GM12878 (cell line): ENCODE data around the gene RBPJ. TPM values are rescaled to one million over a fixed set of nuclear protein-coding genes. Genes with fewer than 3 reads are reported as not detected.

ENCODE experiments used
- ATAC-seq: fragments of 200-7000 bp; cut with Tn5 transposase; 3 replicates; pipeline ENCODE4 v1.9.1; 2020; ENCODE audit warnings: mild to moderate bottlenecking, moderate library complexity
- BruUV-seq: library from RNA; stranded (reverse); fragments of 400-500 nt; replicated peaks from 2 replicates; lab custom pipeline; 2021; lab: Mats Ljungman, UMichigan
- CTCF ChIA-PET: fragments of 300-600 bp; sonication (Branson Sonifier 250); formaldehyde crosslinking; extraction: SDS; loops from one replicate; lab custom pipeline; 2021; ENCODE audit warnings: inconsistent platforms; lab: Yijun Ruan, JAX
- POLR2A ChIA-PET: fragments of 350-600 bp; formaldehyde crosslinking; extraction: SDS; loops from one replicate; lab custom pipeline; 2021; ENCODE audit warnings: inconsistent platforms; lab: Charles Lee
- RAD21 ChIA-PET: fragments of 300-600 bp; sonication (Branson Sonifier 250); formaldehyde crosslinking; loops from one replicate; lab custom pipeline; 2023; ENCODE audit warnings: antibody characterized with exemption; ENCODE audit not compliant: unreplicated experiment; lab: Charles Lee
- SMC1A ChIA-PET: fragments of 300-600 bp; sonication (Branson Sonifier 250); formaldehyde crosslinking; loops from one replicate; lab custom pipeline; 2023; ENCODE audit not compliant: unreplicated experiment, uncharacterized antibody; lab: Charles Lee
- DNase-seq: peaks from one replicate; pipeline ENCODE4 v3.0.0-alpha.2; 2011; ENCODE audit warnings: low read depth, low spot score
- FAIRE-seq: peaks from 3 replicates; lab custom pipeline; 2011; peaks lifted over from hg19 to GRCh38; lab: Jason Lieb, UNC
- H2AFZ ChIP-seq: 2 replicates; pipeline ENCODE4 v1.6.0; 2011; ENCODE audit warnings: low read depth, low read length, control low read depth; ENCODE audit not compliant: control insufficient read depth
- H3K27ac ChIP-seq: 2 replicates; pipeline ENCODE4 v1.5.1; 2011; ENCODE audit warnings: control low read depth; ENCODE audit not compliant: control insufficient read depth, insufficient read depth
- H3K27me3 ChIP-seq, 2 experiments: replicated peaks in 1 of 2; 2 replicates each; pipeline versions ENCODE4 v1.6.0 to v1.6.1; 2011; ENCODE audit warnings: low read length in 1 of 2; ENCODE audit not compliant: control insufficient read depth in 2 of 2, insufficient read depth in 2 of 2
- H3K36me3 ChIP-seq, 2 experiments: 2 replicates each; pipeline ENCODE4 v1.5.1; 2011; ENCODE audit warnings: low read length in 1 of 2; ENCODE audit not compliant: control insufficient read depth in 2 of 2, insufficient read depth in 2 of 2
- H3K4me1 ChIP-seq: 2 replicates; pipeline ENCODE4 v1.6.1; 2011; ENCODE audit warnings: mild to moderate bottlenecking, low read length, moderate library complexity, mixed read lengths; ENCODE audit not compliant: control insufficient read depth, insufficient read depth
- H3K4me2 ChIP-seq: 2 replicates; pipeline ENCODE4 v1.6.0; 2011; ENCODE audit warnings: control low read depth; ENCODE audit not compliant: control insufficient read depth, insufficient read depth
- H3K4me3 ChIP-seq: fragments of 200-600 bp; sonication (generic); 2 replicates; pipeline ENCODE4 v1.5.1; 2016
- H3K79me2 ChIP-seq: 2 replicates; pipeline ENCODE4 v1.6.0; 2011; ENCODE audit warnings: low read length; ENCODE audit not compliant: control insufficient read depth, insufficient read depth
- H3K9ac ChIP-seq: 2 replicates; pipeline ENCODE4 v1.8.0; 2011; ENCODE audit warnings: low read length, control low read depth, mixed read lengths; ENCODE audit not compliant: control insufficient read depth, insufficient read depth
- H3K9me3 ChIP-seq: replicated peaks from 3 replicates; pipeline ENCODE4 v1.5.1; 2011; ENCODE audit warnings: mild to moderate bottlenecking, low read length; ENCODE audit not compliant: control insufficient read depth, insufficient read depth
- H4K20me1 ChIP-seq: 2 replicates; pipeline ENCODE4 v1.6.0; 2011; ENCODE audit not compliant: control insufficient read depth, insufficient read depth
- ASH2L ChIP-seq: fragments of 300-600, 200-600 bp; sonication (generic); IDR thresholded peaks from 2 replicates; pipeline ENCODE4 v1.6.1; 2017; ENCODE audit warnings: low read depth, mild to moderate bottlenecking, borderline replicate concordance
- BCLAF1 ChIP-seq: fragments of 450-650 bp; IDR thresholded peaks from 2 replicates; pipeline ENCODE4 v1.6.1; 2017; ENCODE audit warnings: antibody characterized with exemption, mild to moderate bottlenecking, moderate library complexity
- BMI1 ChIP-seq: fragments of 450-650 bp; IDR thresholded peaks from 2 replicates; pipeline ENCODE4 v1.6.1; 2016; ENCODE audit warnings: mild to moderate bottlenecking, moderate library complexity, borderline replicate concordance
- HDAC6 ChIP-seq: fragments of 200-600 bp; sonication (generic); IDR thresholded peaks from one replicate; pipeline ENCODE4 v1.8.0; 2017; ENCODE audit warnings: antibody characterized with exemption; ENCODE audit not compliant: unreplicated experiment
- IRF4 ChIP-seq: IDR thresholded peaks from 2 replicates; pipeline ENCODE4 v1.6.1; 2011; ENCODE audit warnings: low read depth, low read length
- RBBP5 ChIP-seq: fragments of 200-600 bp; sonication (generic); conservative IDR thresholded peaks from 2 replicates; pipeline ENCODE4 v1.6.1; 2016
- SREBF2 ChIP-seq: IDR thresholded peaks from 2 replicates; pipeline ENCODE4 v1.6.1; 2012; ENCODE audit warnings: mild to moderate bottlenecking, low read length
- TAF1 ChIP-seq: IDR thresholded peaks from 2 replicates; pipeline ENCODE4 v1.6.1; 2011; ENCODE audit warnings: mild to moderate bottlenecking, low read depth, low read length, borderline replicate concordance
- YY1 ChIP-seq: IDR thresholded peaks from 2 replicates; pipeline ENCODE4 v1.6.1; 2011; ENCODE audit warnings: low read depth, mild to moderate bottlenecking, low read length
- ZNF217 ChIP-seq: fragments of 450-650 bp; IDR thresholded peaks from 2 replicates; pipeline ENCODE4 v1.6.1; 2017; ENCODE audit warnings: antibody characterized with exemption, mild to moderate bottlenecking
- WGBS: methylation state at CpG from one replicate; pipeline ENCODE4 v1.1.6; 2016; ENCODE audit warnings: low lambda C conversion rate; ENCODE audit not compliant: insufficient replicate concordance, insufficient coverage; ENCODE audit errors: missing lambda C conversion rate; 5-methylcytosine and 5-hydroxymethylcytosine counted together
- in situ Hi-C: fragments of 300-500 bp; cut with MboI; formaldehyde crosslinking; loops from 9 replicates; pipeline ENCODE4 v1.14.3; 2018; ENCODE audit warnings: mixed read lengths
- intact Hi-C: fragments of 100-400 bp; cut with micrococcal nuclease; formaldehyde crosslinking; loops from one replicate; pipeline ENCODE4 v1.14.2; 2022; ENCODE audit not compliant: unreplicated experiment
- polyA plus RNA-seq, 11 experiments: library from polyadenylated mRNA; depleted of rRNA in 4 of 11; unstranded in 6 of 11; stranded (reverse) in 5 of 11; fragments of >200 nt; fragmentation: Nextera tagmentation in 4 of 11; fragmentation: Illumina TruSeq in 1 of 11; extraction: Ambion mirVana in 4 of 11; extraction: Trizol in 1 of 11; gene quantifications; 1 replicate in 1 of 11; 2 replicates in 10 of 11; pipeline versions ENCODE4 v1.2.1 to v1.2.3, GENCODE V29; 2011 to 2016; ENCODE audit warnings: inconsistent platforms in 2 of 11, missing spikeins in 2 of 11, low read depth in 1 of 11
- total RNA-seq, 4 experiments: library from RNA; depleted of rRNA in 3 of 4; stranded (reverse); fragments of >200 nt in 3 of 4; fragmentation: Illumina TruSeq in 1 of 4; extraction: Trizol in 1 of 4; gene quantifications; 2 replicates each; pipeline versions ENCODE4 v1.2.1 to v1.2.3, GENCODE V29; 2013 to 2021

RBPJ gene
- total and polyA plus RNA-seq, 10 of the 15 experiments (the other 5 are each of a cell fraction or from before 2014, with no cell fraction given), result 24.5 to 87.6 (median 41.6) TPM

GRCh38 chr4:26407476-26407875, 86.7 kb downstream of the RBPJ start:
- no peak overlapping the region for H3K9ac ChIP-seq
- no peak overlapping the region for H3K4me3 ChIP-seq
- H3K4me2 ChIP-seq, result no peak overlapping the region
- SMC1A ChIA-PET, result interaction anchor here (0.7 to 9.2 kb wide), 18 partner anchors 11 to 496 kb away, joined by 3 to 175 read pairs (median 4); no protein-coding TSS in a partner anchor
- peaks cover 0 to 8% of the 10 kb centered on the region in 2 experiments; a peak in 2 of 4 replicates for H3K36me3 ChIP-seq
- H3K27ac ChIP-seq, result no peak overlapping the region
- no peak for TF ChIP-seq HDAC6
- TF ChIP-seq YY1, result no peak
- TF ChIP-seq TAF1, result no peak
- TF ChIP-seq SREBF2, result no peak
- TF ChIP-seq ASH2L, result no peak
- no peak for TF ChIP-seq ZNF217
- no peak for TF ChIP-seq BCLAF1
- TF ChIP-seq RBBP5, result no peak
- TF ChIP-seq IRF4, result no peak
- no peak for TF ChIP-seq BMI1
- no TSS peak for BruUV-seq
- RAD21 ChIA-PET, result interaction anchor here (0.6 to 10.8 kb wide), 10 partner anchors 63 to 548 kb away, joined by 3 to 170 read pairs (median 4); no protein-coding TSS in a partner anchor
- H4K20me1 ChIP-seq, result no peaks in the 10 kb centered on the region
- DNase-seq (no peak), FAIRE-seq (no peak), ATAC-seq (no peak)
- in situ Hi-C loops (loop anchor here (5.0 to 10.0 kb wide), 3 partner anchors 75 to 353 kb away; no protein-coding TSS in a partner anchor), intact Hi-C loops (loop anchor here (5.0 kb wide), 1 partner anchor 210 kb away; no protein-coding TSS in a partner anchor)
- H3K79me2 ChIP-seq, result no peaks in the 10 kb centered on the region
- POLR2A ChIA-PET, result interaction anchor here (0.6 kb wide), 3 partner anchors 22 to 418 kb away, joined by 3 read pairs; no protein-coding TSS in a partner anchor
- H2AFZ ChIP-seq, result no peak overlapping the region
- CTCF ChIA-PET, result interaction anchor here (0.6 to 18.7 kb wide), 9 partner anchors 11 to 347 kb away, joined by 3 to 474 read pairs (median 7); no protein-coding TSS in a partner anchor
- 100% methylated on average over 1 of the region's 1 CpG for WGBS
- H3K27me3 ChIP-seq, result no peaks in the 10 kb centered on the region
- H3K9me3 ChIP-seq, result peaks cover 16% of the 10 kb centered on the region
- H3K4me1 ChIP-seq, result peaks cover 4% of the 10 kb centered on the region; the same call in 1 of the 2 replicates
